Fibroblast of lung (primary cell): ENCODE results near the gene CDC25B.

Source experiments
- CTCF ChIP-seq, 2 donors: IDR thresholded peaks in 1 of 2; conservative IDR thresholded peaks in 1 of 2; 1 replicate in 1 of 2; 2 replicates in 1 of 2; pipeline ENCODE4 v1.5.1; 2011 to 2012; ENCODE audit warnings: low read length in 2 of 2, control low read depth in 1 of 2, inconsistent platforms in 1 of 2, low read depth in 1 of 2, mild to moderate bottlenecking in 1 of 2
- EZH2 ChIP-seq: IDR thresholded peaks from 2 replicates; pipeline ENCODE4 v1.5.1; 2012; ENCODE audit warnings: low read length, control low read depth, mild to moderate bottlenecking; ENCODE audit errors: missing control alignments

- TF ChIP-seq CTCF (conservative IDR thresholded peaks at IDR 0.05 in 1 of 2, IDR thresholded peaks at IDR 0.05 in 1 of 2; ENCODE audit: low read depth in 1 of 2, low read length in 2 of 2) (no peak), EZH2 (no peak)
Observed at GRCh38 chr20:3814928-3815495, 18.9 kb downstream of the CDC25B start.
